Activated CD8-positive, alpha-beta T cell treated with anti-CD3 and anti-CD28 coated beads for 36 hours (primary cell): ENCODE data around the gene PTGER1. TPM values are rescaled to one million over a fixed set of nuclear protein-coding genes. Genes with fewer than 3 reads are reported as not detected.
A peak's percentile ranks its signal among the peaks of the same experiment; 100 is the strongest.
"Not testable (repeated sequence)": the region's sequence is repeated elsewhere in the genome, so short reads cannot be mapped to it uniquely, and the experiment has no call there.

ENCODE experiments used
- ATAC-seq: fragments of 200-7000 bp; cut with Tn5 transposase; one replicate; pipeline ENCODE4 v1.10.0; 2021; ENCODE audit warnings: mild to moderate bottlenecking, moderate library complexity
- CTCF ChIA-PET: fragments of 350-600 bp; sonication (Branson Sonifier 250); formaldehyde crosslinking; loops from one replicate; lab custom pipeline; 2021; ENCODE audit warnings: antibody characterized with exemption; lab: Charles Lee
- POLR2A ChIA-PET: fragments of 350-600 bp; sonication (Branson Sonifier 250); formaldehyde crosslinking; loops from one replicate; lab custom pipeline; 2021; ENCODE audit warnings: antibody characterized with exemption; lab: Charles Lee
- DNase-seq: peaks from one replicate; pipeline ENCODE4 v3.0.0-alpha.2; 2020
- H3K27ac Mint-ChIP-seq: one replicate; pipeline ENCODE4 v1.8.0; 2021; ENCODE audit warnings: mild to moderate bottlenecking, mixed read lengths
- H3K27me3 Mint-ChIP-seq: one replicate; pipeline ENCODE4 v1.8.0; 2021; ENCODE audit warnings: mixed read lengths
- H3K36me3 Mint-ChIP-seq: one replicate; pipeline ENCODE4 v1.8.0; 2021; ENCODE audit warnings: low read depth, mixed read lengths
- H3K4me1 Mint-ChIP-seq: one replicate; pipeline ENCODE4 v1.8.0; 2021; ENCODE audit warnings: low read depth, mixed read lengths
- H3K4me3 Mint-ChIP-seq: one replicate; pipeline ENCODE4 v1.8.0; 2021; ENCODE audit warnings: mild to moderate bottlenecking, moderate library complexity, mixed read lengths
- H3K9me3 Mint-ChIP-seq: one replicate; pipeline ENCODE4 v1.8.0; 2021; ENCODE audit warnings: mixed read lengths
- CTCF ChIP-seq: fragments of 200-600 bp; IDR thresholded peaks from one replicate; pipeline ENCODE4 v1.8.0; 2022; ENCODE audit warnings: antibody characterized with exemption, mild to moderate bottlenecking
- intact Hi-C: fragments of 100-400 bp; cut with micrococcal nuclease; formaldehyde crosslinking; loops from one replicate; pipeline ENCODE4 v1.10.0; 2022
- total RNA-seq, 2 experiments: library from RNA; stranded (reverse); gene quantifications; one replicate each; pipeline ENCODE4 v1.2.3, GENCODE V29; 2021

PTGER1 gene
- total RNA-seq, 2 experiments from 2014 or later, result 0.43 TPM

GRCh38 chr19:14459703-14460102 is 15.5 kb downstream of the PTGER1 start:
- ATAC-seq (peak; percentile 99), DNase-seq (peak; percentile 72)
- TF ChIP-seq CTCF, result no peak
- peak overlapping the region; percentile 65 for H3K27ac Mint-ChIP-seq
- POLR2A ChIA-PET, result interaction anchor here (0.6 kb wide), 1 partner anchor 7 kb away, joined by 3 read pairs; no protein-coding TSS in a partner anchor
- H3K9me3 Mint-ChIP-seq, result no peaks in the 10 kb centered on the region
- CTCF ChIA-PET, result interaction anchor here (0.7 to 4.3 kb wide), 2 partner anchors 13 to 21 kb away, joined by 3 to 20 read pairs; no protein-coding TSS in a partner anchor
- H3K4me1 Mint-ChIP-seq, result peaks cover 9% of the 10 kb centered on the region
- intact Hi-C loops, result no loop called here
- no peak overlapping the region for H3K4me3 Mint-ChIP-seq
- no peaks in the 10 kb centered on the region for H3K27me3 Mint-ChIP-seq
- H3K36me3 Mint-ChIP-seq, result peaks cover 27% of the 10 kb centered on the region

- ATAC-seq, H3K4me1 Mint-ChIP-seq, H3K27me3 Mint-ChIP-seq, H3K27ac Mint-ChIP-seq, DNase-seq, H3K4me3 Mint-ChIP-seq, intact Hi-C loops, H3K9me3 Mint-ChIP-seq: not testable (repeated sequence)
- ChIA-PET CTCF (interaction anchor here (0.6 to 0.7 kb wide), 2 partner anchors 17 to 28 kb away, joined by 3 read pairs; no protein-coding TSS in a partner anchor), POLR2A (interaction anchor here (0.6 to 1.9 kb wide), 3 partner anchors 8 to 35 kb away, joined by 3 to 4 read pairs (median 3); no protein-coding TSS in a partner anchor)
- H3K36me3 Mint-ChIP-seq, result peaks cover 34% of the 10 kb centered on the region
Measured at GRCh38 chr19:14452303-14452702, 22.9 kb downstream of the PTGER1 start.

- intact Hi-C loops, result no loop called here
- H3K36me3 Mint-ChIP-seq, result peaks cover 40% of the 10 kb centered on the region
- H3K9me3 Mint-ChIP-seq, result no peaks in the 10 kb centered on the region
- no peak overlapping the region for H3K27ac Mint-ChIP-seq
- DNase-seq (no peak), ATAC-seq (no peak)
- H3K27me3 Mint-ChIP-seq, result no peaks in the 10 kb centered on the region
- ChIA-PET POLR2A (interaction anchor here (1.0 kb wide), 1 partner anchor 22 kb away, joined by 3 read pairs; no protein-coding TSS in a partner anchor), CTCF (interaction anchor here (1.3 kb wide), 1 partner anchor 29 kb away, joined by 6 read pairs; no protein-coding TSS in a partner anchor)
- H3K4me1 Mint-ChIP-seq, result peaks cover 8% of the 10 kb centered on the region
- TF ChIP-seq CTCF, result no peak
- no peak overlapping the region for H3K4me3 Mint-ChIP-seq
Measured at GRCh38 chr19:14450876-14451275, 24.3 kb downstream of the PTGER1 start.

DNA sequence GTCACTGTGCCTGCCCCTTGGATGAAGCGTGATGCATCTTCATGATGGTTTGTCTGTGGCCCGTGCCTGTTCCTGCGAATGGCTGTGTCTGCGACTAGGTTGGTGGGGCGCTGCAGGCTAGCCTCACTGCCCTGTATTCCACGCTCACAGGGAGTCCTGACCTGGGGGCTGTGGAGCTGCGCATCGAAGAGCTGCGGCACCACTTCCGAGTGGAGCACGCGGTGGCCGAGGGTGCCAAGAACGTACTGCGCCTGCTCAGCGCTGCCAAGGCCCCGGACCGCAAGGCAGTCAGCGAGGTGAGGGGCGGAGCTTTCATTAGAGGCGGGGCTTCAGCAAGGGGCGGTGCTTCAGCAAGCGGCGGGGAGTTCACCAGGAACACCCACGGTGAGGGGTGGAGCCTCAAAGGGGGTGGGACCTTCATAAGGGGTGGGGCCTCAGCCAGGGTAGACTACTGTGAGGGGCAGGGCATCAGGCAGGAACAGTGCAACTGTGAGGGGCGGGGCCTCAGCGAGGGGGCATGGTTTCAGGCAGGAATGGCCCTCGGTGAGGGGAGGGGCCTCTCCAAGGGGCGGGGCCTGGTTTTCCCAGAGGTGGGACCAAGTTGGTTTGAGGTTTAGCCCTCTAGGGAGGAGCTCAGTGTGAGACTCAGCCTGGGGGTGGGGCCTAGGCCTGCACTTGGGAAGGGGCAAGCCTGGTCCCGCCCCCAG is 24.8 kb downstream of the PTGER1 start:
- no peak overlapping the region for H3K4me3 Mint-ChIP-seq
- no peak overlapping the region for H3K27ac Mint-ChIP-seq
- ChIA-PET CTCF (interaction anchor here (1.0 to 1.3 kb wide), 2 partner anchors 18 to 30 kb away, joined by 3 to 6 read pairs; no protein-coding TSS in a partner anchor), POLR2A (interaction anchor here (1.0 kb wide), 1 partner anchor 22 kb away, joined by 3 read pairs; no protein-coding TSS in a partner anchor)
- intact Hi-C loops, result no loop called here
- H3K27me3 Mint-ChIP-seq, result no peaks in the 10 kb centered on the region
- DNase-seq, result peak; percentile 90
- H3K36me3 Mint-ChIP-seq, result peaks cover 40% of the 10 kb centered on the region
- TF ChIP-seq CTCF, result no peak
- H3K4me1 Mint-ChIP-seq, result peaks cover 8% of the 10 kb centered on the region
- ATAC-seq, result peak; percentile 100
- H3K9me3 Mint-ChIP-seq, result no peaks in the 10 kb centered on the region

GRCh38 chr19:14449321-14449720 is 25.8 kb downstream of the PTGER1 start:
- ChIA-PET CTCF (interaction anchor here (1.0 to 1.5 kb wide), 2 partner anchors 17 to 31 kb away, joined by 3 to 5 read pairs; no protein-coding TSS in a partner anchor), POLR2A (no interaction called here)
- ATAC-seq (no peak), DNase-seq (no peak)
- no peaks in the 10 kb centered on the region for H3K9me3 Mint-ChIP-seq
- H3K36me3 Mint-ChIP-seq, result peaks cover 43% of the 10 kb centered on the region
- H3K27me3 Mint-ChIP-seq, result no peaks in the 10 kb centered on the region
- no peak overlapping the region for H3K4me3 Mint-ChIP-seq
- H3K27ac Mint-ChIP-seq, result no peak overlapping the region
- TF ChIP-seq CTCF, result no peak
- H3K4me1 Mint-ChIP-seq, result peaks cover 11% of the 10 kb centered on the region
- intact Hi-C loops, result no loop called here
